GM13976 (cell line): Measurements from ENCODE around the gene SLC17A9.

Source experiments
- DNase-seq: peaks from one replicate; pipeline ENCODE4 v3.0.0; 2012; ENCODE audit warnings: low spot score
- in situ Hi-C: fragments of 300-500 bp; cut with MboI; formaldehyde crosslinking; loops from one replicate; pipeline ENCODE4 v1.12.0; 2022; ENCODE audit warnings: low sequenced_read_pairs, mixed read lengths, inconsistent platforms; ENCODE audit not compliant: unreplicated experiment
- TF ChIP-seq, protein P1 (sequence below): IDR thresholded peaks from 2 replicates; pipeline ENCODE4 v1.5.1; 2012; ENCODE audit warnings: borderline replicate concordance, mild to moderate bottlenecking; ENCODE audit not compliant: insufficient read depth; ENCODE audit errors: extremely low read depth, missing control alignments, control extremely low read depth

SLC17A9 gene

DNA sequence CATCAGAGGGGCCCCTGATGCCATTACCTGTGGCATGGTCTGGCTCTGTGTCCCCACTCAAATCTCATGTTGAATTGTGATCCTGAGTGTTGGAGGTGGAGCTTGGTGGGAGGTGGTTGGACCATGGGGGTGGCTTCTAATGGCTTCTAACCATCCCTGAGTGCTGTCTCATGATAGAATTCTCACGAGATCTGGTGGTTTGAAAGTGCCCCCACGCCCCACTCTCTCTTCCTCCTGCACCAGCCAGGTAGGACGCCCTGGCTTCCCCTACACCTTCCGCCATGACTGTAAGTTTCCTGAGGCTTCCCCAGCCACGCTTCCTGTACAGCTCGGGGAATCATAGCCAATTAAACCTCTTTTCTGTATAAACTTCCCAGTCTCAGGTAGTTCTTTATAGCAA is 39.4 kb downstream of the SLC17A9 start:
- no peak for DNase-seq
- in situ Hi-C loops: no loop called here
- TF ChIP-seq, protein P1, sequence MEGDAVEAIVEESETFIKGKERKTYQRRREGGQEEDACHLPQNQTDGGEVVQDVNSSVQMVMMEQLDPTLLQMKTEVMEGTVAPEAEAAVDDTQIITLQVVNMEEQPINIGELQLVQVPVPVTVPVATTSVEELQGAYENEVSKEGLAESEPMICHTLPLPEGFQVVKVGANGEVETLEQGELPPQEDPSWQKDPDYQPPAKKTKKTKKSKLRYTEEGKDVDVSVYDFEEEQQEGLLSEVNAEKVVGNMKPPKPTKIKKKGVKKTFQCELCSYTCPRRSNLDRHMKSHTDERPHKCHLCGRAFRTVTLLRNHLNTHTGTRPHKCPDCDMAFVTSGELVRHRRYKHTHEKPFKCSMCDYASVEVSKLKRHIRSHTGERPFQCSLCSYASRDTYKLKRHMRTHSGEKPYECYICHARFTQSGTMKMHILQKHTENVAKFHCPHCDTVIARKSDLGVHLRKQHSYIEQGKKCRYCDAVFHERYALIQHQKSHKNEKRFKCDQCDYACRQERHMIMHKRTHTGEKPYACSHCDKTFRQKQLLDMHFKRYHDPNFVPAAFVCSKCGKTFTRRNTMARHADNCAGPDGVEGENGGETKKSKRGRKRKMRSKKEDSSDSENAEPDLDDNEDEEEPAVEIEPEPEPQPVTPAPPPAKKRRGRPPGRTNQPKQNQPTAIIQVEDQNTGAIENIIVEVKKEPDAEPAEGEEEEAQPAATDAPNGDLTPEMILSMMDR: no peak

DNA sequence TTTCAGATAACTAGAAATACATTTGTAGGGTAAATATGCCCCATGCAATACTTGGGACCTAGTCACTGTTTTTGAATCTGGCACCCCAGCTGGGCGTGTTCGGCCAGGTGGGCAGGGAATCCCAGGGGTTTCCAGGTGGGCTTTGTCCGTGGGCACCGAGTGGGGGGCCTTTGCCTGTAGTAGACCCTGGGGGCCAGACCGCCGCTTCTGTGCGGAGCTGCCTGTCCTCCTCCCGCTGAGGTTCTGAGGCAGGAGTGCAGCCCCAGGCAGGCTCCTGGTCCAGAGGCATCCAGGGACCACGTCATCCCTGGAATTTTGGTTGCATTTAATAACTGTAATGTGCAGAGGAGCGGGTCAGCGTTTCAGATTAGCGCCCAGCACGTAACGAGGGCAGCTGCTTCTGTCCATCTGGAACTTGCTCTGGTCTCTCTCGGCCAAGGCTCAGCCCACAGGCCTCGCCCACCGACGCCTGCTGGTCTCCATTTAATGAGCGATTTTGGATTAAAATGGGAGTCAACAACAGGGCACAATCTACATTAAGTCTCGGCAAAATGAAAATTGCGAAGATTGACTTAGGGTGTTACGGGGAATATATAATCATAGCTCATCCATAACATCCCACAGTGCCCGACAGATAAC is 41.5 kb downstream of the SLC17A9 start:
- DNase-seq: no peak
- in situ Hi-C loops: no loop called here
- TF ChIP-seq, protein P1: no peak

DNA sequence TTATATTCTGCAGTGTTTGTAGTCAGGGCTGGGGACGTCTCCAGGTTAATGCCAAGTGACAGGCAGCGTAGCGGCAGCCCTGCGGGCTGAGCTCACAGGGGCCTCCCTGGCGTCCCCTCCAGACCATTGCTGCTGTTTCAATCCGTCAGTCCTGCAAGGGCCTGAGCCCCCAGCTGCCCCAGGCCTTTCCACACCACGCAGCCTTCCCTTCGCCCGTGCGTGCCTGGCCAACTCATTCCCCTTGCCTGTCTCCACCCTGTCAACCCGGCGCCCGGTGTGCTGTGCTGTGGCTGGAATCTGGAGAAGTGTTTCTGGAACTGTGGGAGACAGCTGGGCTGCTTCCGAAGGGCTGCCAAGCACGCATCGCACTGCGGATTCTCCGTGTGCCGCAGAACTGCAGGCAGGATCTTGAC is 42.4 kb downstream of the SLC17A9 start:
- in situ Hi-C loops: no loop called here
- TF ChIP-seq, protein P1: no peak
- DNase-seq: no peak

DNA sequence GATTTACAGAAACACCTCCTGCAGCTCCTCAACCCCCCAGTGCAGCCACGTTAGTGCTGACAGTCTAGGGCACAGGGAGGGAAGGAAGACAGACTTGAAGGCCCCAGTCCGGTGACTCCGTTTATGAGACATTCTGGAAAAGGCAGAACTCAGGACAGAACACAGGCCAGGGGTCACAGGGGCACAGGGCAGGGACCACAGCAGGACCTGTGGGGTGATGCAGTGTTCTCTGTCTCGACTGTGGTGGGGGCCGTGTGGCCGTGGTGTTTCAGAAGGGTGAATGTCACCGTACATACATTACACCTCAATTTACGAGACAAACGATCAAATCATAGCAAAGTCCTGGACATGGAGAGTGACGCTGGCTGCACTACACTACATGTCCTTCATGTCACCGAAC is 43.0 kb downstream of the SLC17A9 start:
- TF ChIP-seq, protein P1: no peak
- no peak for DNase-seq
- in situ Hi-C loops: no loop called here

DNA sequence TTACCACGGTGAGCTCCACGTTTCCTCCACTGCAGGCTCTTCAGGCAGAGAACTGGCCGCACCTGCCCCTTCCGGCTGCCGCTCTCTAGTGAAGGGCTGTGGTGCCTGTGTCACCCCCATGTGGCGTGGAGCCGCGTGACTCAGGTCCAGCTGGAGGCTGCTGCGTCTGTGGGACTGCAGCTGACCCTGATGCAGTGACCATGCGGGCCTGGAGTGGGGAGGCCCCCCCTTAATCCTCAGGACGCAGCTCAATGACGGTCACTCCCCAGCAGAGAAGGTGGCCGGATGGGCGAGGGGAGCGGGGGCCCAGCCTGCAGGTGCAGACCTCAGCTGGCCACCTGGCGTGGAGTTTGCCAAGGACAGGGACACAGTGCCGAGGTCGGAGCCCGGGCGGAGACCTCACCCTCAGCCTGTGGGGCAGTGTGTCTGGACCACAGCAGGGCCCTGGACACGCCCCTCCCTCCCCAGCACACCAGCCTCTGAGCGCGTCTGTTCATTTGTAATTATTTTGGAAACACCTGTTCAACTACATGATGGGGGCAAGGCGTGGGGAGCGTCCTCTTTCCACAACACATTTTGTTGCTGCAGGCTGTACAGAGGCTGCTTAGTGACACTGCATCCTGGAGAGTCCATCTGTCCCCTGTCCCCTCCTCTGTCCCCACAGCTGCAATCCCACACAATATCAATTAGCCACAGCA is 43.5 kb downstream of the SLC17A9 start:
- DNase-seq: no peak
- TF ChIP-seq, protein P1: no peak
- in situ Hi-C loops: no loop called here

DNA sequence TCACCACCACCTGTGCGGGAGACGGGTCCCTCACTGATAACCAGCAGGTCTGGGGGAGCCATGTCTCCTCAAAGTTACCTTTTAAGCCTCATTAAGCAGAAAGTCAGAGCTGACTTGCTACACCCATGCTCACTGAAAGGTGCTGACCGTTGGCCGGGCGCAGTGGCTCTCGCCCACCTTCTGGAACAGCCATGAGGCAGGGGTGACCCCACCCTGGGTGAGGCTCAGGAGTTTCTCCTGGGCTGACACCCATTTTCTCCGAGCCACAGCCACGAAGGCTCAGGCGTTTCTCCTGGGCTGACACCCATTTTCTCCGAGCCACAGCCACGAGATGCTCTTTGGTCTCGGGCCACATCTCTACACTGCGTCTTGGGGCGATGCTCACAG is 44.1 kb downstream of the SLC17A9 start:
- TF ChIP-seq, protein P1: no peak
- no peak for DNase-seq
- in situ Hi-C loops: no loop called here
